Mammary epithelial cell (primary cell): ENCODE data around the gene KRTAP9-6.

ENCODE experiments used
- EZH2 ChIP-seq: IDR thresholded peaks from 2 replicates; pipeline ENCODE4 v1.6.1; 2012; ENCODE audit warnings: low read length, inconsistent platforms, borderline replicate concordance
- TF ChIP-seq, protein P1 (sequence below), 2 donors: IDR thresholded peaks in 1 of 2; conservative IDR thresholded peaks in 1 of 2; 2 replicates each; pipeline ENCODE4 v1.5.1; 2011 to 2012; ENCODE audit warnings: inconsistent platforms in 2 of 2, low read length in 2 of 2, mild to moderate bottlenecking in 2 of 2, control low read depth in 1 of 2, low read depth in 1 of 2; ENCODE audit not compliant: insufficient read depth in 1 of 2; ENCODE audit errors: extremely low read depth in 1 of 2

DNA sequence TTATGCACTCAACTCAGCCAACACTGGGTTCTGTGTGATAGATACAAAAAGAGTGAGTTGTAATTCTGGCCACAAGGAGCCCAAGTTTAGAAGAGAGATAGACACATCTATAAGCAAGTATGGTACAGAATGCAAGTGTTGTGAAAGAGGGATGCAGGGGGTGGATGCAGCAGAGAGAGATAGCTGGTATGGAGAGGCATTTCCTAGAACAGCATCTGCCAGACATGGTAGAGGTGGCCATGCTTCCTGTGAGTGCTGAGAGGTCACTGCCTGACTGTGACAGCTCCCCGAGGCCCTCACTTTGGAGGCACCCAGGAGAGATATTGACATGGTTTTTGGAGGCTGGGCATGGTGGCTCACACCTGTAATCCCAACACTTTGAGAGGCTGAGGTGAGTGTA, 45.9 kb downstream of the KRTAP9-6 start:
- TF ChIP-seq, protein P1, sequence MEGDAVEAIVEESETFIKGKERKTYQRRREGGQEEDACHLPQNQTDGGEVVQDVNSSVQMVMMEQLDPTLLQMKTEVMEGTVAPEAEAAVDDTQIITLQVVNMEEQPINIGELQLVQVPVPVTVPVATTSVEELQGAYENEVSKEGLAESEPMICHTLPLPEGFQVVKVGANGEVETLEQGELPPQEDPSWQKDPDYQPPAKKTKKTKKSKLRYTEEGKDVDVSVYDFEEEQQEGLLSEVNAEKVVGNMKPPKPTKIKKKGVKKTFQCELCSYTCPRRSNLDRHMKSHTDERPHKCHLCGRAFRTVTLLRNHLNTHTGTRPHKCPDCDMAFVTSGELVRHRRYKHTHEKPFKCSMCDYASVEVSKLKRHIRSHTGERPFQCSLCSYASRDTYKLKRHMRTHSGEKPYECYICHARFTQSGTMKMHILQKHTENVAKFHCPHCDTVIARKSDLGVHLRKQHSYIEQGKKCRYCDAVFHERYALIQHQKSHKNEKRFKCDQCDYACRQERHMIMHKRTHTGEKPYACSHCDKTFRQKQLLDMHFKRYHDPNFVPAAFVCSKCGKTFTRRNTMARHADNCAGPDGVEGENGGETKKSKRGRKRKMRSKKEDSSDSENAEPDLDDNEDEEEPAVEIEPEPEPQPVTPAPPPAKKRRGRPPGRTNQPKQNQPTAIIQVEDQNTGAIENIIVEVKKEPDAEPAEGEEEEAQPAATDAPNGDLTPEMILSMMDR (conservative IDR thresholded peaks at IDR 0.05 in 1 of 2, IDR thresholded peaks at IDR 0.05 in 1 of 2; ENCODE audit: extremely low read depth in 1 of 2, insufficient read depth in 1 of 2, low read depth in 1 of 2, low read length in 2 of 2), result no peak
- TF ChIP-seq EZH2, result no peak
